ENCODE data around the gene SLC22A1.
"Not testable (repeated sequence)": the region's sequence is repeated elsewhere in the genome, so short reads cannot be mapped to it uniquely, and the experiment has no call there.

Gene SLC22A1

GRCh38 chr6:160163425-160163824 is 41.8 kb downstream of the SLC22A1 start:
- no peak overlapping the region for H3K4me3 ChIP-seq (IDR thresholded peaks at IDR 0.05; ENCODE audit: insufficient read depth, low read depth, low read length)
- no peak overlapping the region for H3K4me2 ChIP-seq
- no peaks in the 10 kb centered on the region for H3K27me3 ChIP-seq (ENCODE audit: insufficient read depth, low read depth)
- no peaks in the 10 kb centered on the region for H4K20me1 ChIP-seq (ENCODE audit: insufficient read depth)
- H2AFZ ChIP-seq (ENCODE audit: low read depth), result no peak overlapping the region
- no peak overlapping the region for H3K27ac ChIP-seq
- H3K4me1 ChIP-seq (ENCODE audit: low read depth, poor library complexity, severe bottlenecking), result no peaks in the 10 kb centered on the region
- TF ChIP-seq CTCF (conservative IDR thresholded peaks at IDR 0.05; ENCODE audit: low read depth, low read length), result no peak
- no peak overlapping the region for H3K9ac ChIP-seq
- H3K79me2 ChIP-seq (ENCODE audit: insufficient read depth, low read depth), result no peaks in the 10 kb centered on the region
- no peaks in the 10 kb centered on the region for H3K36me3 ChIP-seq (ENCODE audit: insufficient read depth)

GRCh38 chr6:160163912-160164311 is 42.3 kb downstream of the SLC22A1 start:
- H3K27ac ChIP-seq, result no peak overlapping the region
- H3K27me3 ChIP-seq (ENCODE audit: insufficient read depth, low read depth), result no peaks in the 10 kb centered on the region
- no peaks in the 10 kb centered on the region for H3K79me2 ChIP-seq (ENCODE audit: insufficient read depth, low read depth)
- H3K36me3 ChIP-seq (ENCODE audit: insufficient read depth), result no peaks in the 10 kb centered on the region
- no peak overlapping the region for H3K4me2 ChIP-seq
- H3K4me1 ChIP-seq (ENCODE audit: low read depth, poor library complexity, severe bottlenecking), result no peaks in the 10 kb centered on the region
- TF ChIP-seq CTCF (conservative IDR thresholded peaks at IDR 0.05; ENCODE audit: low read depth, low read length), result no peak
- no peak overlapping the region for H3K4me3 ChIP-seq (IDR thresholded peaks at IDR 0.05; ENCODE audit: insufficient read depth, low read depth, low read length)
- H4K20me1 ChIP-seq (ENCODE audit: insufficient read depth), result no peaks in the 10 kb centered on the region
- H2AFZ ChIP-seq (ENCODE audit: low read depth), result no peak overlapping the region
- no peak overlapping the region for H3K9ac ChIP-seq

- H3K4me2 ChIP-seq; H3K9ac ChIP-seq; H3K27me3 ChIP-seq (ENCODE audit: insufficient read depth, low read depth); H3K4me1 ChIP-seq (ENCODE audit: low read depth, poor library complexity, severe bottlenecking); H3K36me3 ChIP-seq (ENCODE audit: insufficient read depth); H2AFZ ChIP-seq (ENCODE audit: low read depth); H3K79me2 ChIP-seq (ENCODE audit: insufficient read depth, low read depth); H4K20me1 ChIP-seq (ENCODE audit: insufficient read depth); H3K4me3 ChIP-seq (IDR thresholded peaks at IDR 0.05; ENCODE audit: insufficient read depth, low read depth, low read length); H3K27ac ChIP-seq: not testable (repeated sequence)
Measured at GRCh38 chr6:160165928-160166327, 44.3 kb downstream of the SLC22A1 start.

GRCh38 chr6:160167604-160168399 is 46.2 kb downstream of the SLC22A1 start:
- no peak overlapping the region for H3K4me2 ChIP-seq
- H3K9ac ChIP-seq, result no peak overlapping the region
- H4K20me1 ChIP-seq (ENCODE audit: insufficient read depth), result no peaks in the 10 kb centered on the region
- H3K4me1 ChIP-seq (ENCODE audit: low read depth, poor library complexity, severe bottlenecking), result no peaks in the 10 kb centered on the region
- H2AFZ ChIP-seq (ENCODE audit: low read depth), result no peak overlapping the region
- no peak overlapping the region for H3K27ac ChIP-seq
- no peaks in the 10 kb centered on the region for H3K36me3 ChIP-seq (ENCODE audit: insufficient read depth)
- no peak overlapping the region for H3K4me3 ChIP-seq (IDR thresholded peaks at IDR 0.05; ENCODE audit: insufficient read depth, low read depth, low read length)
- H3K79me2 ChIP-seq (ENCODE audit: insufficient read depth, low read depth), result no peaks in the 10 kb centered on the region
- TF ChIP-seq CTCF (conservative IDR thresholded peaks at IDR 0.05; ENCODE audit: low read depth, low read length), result no peak
- H3K27me3 ChIP-seq (ENCODE audit: insufficient read depth, low read depth), result no peaks in the 10 kb centered on the region

GRCh38 chr6:160170018-160170680 is 48.5 kb downstream of the SLC22A1 start:
- Histone ChIP-seq H3K27me3 (ENCODE audit: insufficient read depth, low read depth) (no peaks in the 10 kb centered on the region), H3K79me2 (ENCODE audit: insufficient read depth, low read depth) (no peaks in the 10 kb centered on the region), H3K36me3 (ENCODE audit: insufficient read depth) (no peaks in the 10 kb centered on the region), H4K20me1 (ENCODE audit: insufficient read depth) (no peaks in the 10 kb centered on the region), H3K27ac (no peak overlapping the region), H3K4me3 (IDR thresholded peaks at IDR 0.05; ENCODE audit: insufficient read depth, low read depth, low read length) (no peak overlapping the region), H3K9ac (no peak overlapping the region), H3K4me1 (ENCODE audit: low read depth, poor library complexity, severe bottlenecking) (no peaks in the 10 kb centered on the region), H2AFZ (ENCODE audit: low read depth) (no peak overlapping the region), H3K4me2 (no peak overlapping the region)
- TF ChIP-seq CTCF (conservative IDR thresholded peaks at IDR 0.05; ENCODE audit: low read depth, low read length), result no peak
